ENCODE measurements around the gene NDUFV1.
"Not testable (repeated sequence)": the region's sequence is repeated elsewhere in the genome, so short reads cannot be mapped to it uniquely, and the experiment has no call there.

The NDUFV1 gene

GRCh38 chr11:67586568-67587250 is 20.0 kb upstream of the NDUFV1 start:
- no peak for DNase-seq

- no peak for DNase-seq
These were observed 18.6 kb upstream of the NDUFV1 start for GRCh38 chr11:67588136-67588503.

GRCh38 chr11:67588899-67589415 is 17.8 kb upstream of the NDUFV1 start:
- DNase-seq, result not testable (repeated sequence)

- DNase-seq, result no peak
These were observed 13.7 kb upstream of the NDUFV1 start for GRCh38 chr11:67592880-67593564.

GRCh38 chr11:67593565-67593905 is 13.2 kb upstream of the NDUFV1 start:
- DNase-seq, result no peak

- DNase-seq, result no peak
These were observed 12.3 kb upstream of the NDUFV1 start for GRCh38 chr11:67594480-67594879.

GRCh38 chr11:67596753-67597300 is 9.9 kb upstream of the NDUFV1 start:
- no peak for DNase-seq

GRCh38 chr11:67597458-67597857 is 9.3 kb upstream of the NDUFV1 start:
- DNase-seq, result not testable (repeated sequence)

- DNase-seq, result not testable (repeated sequence)
These were observed 8.8 kb upstream of the NDUFV1 start for GRCh38 chr11:67597963-67598362.

GRCh38 chr11:67599149-67599548 is 7.6 kb upstream of the NDUFV1 start:
- DNase-seq, result no peak

- no peak for DNase-seq
These were observed 6.3 kb upstream of the NDUFV1 start for GRCh38 chr11:67600324-67601029.

- DNase-seq, result no peak
These were observed 5.6 kb upstream of the NDUFV1 start for GRCh38 chr11:67601098-67601497.

GRCh38 chr11:67604119-67604518 is 2.6 kb upstream of the NDUFV1 start:
- not testable (repeated sequence) for DNase-seq

- DNase-seq, result no peak
These were observed 1.9 kb upstream of the NDUFV1 start for GRCh38 chr11:67604815-67605214.

GRCh38 chr11:67605231-67606011 is 1.3 kb upstream of the NDUFV1 start:
- no peak for DNase-seq

- DNase-seq, result no peak
These were observed 644 bp upstream of the NDUFV1 start for GRCh38 chr11:67606093-67606491.

- no peak for DNase-seq
These were observed 771 bp downstream of the NDUFV1 start for GRCh38 chr11:67607507-67607906.

GRCh38 chr11:67608486-67608885 is 1.8 kb downstream of the NDUFV1 start:
- DNase-seq, result no peak

GRCh38 chr11:67609316-67609715 is 2.6 kb downstream of the NDUFV1 start:
- no peak for DNase-seq

GRCh38 chr11:67610302-67610868 is 3.6 kb downstream of the NDUFV1 start:
- DNase-seq, result no peak

- DNase-seq, result no peak
These were observed 4.4 kb downstream of the NDUFV1 start for GRCh38 chr11:67611165-67611564.

All from activated effector memory CD4-positive, alpha-beta T cell treated with Interleukin-2 at 50 U/mL for 16 hours (primary cell).